GM23338 (cell line): ENCODE data around the gene INPPL1. TPM values are rescaled to one million over a fixed set of nuclear protein-coding genes. Genes with fewer than 3 reads are reported as not detected.

Experiments
- ATAC-seq: fragments of 200-7000 bp; cut with Tn5 transposase; 3 replicates; pipeline ENCODE4 v1.9.1; 2020
- DNase-seq: peaks from one replicate; pipeline ENCODE4 v3.0.0-alpha.2; 2015; ENCODE audit warnings: low spot score
- H2AFZ ChIP-seq: fragments of 200-600 bp; sonication (generic); 2 replicates; pipeline ENCODE4 v1.8.0; 2016; ENCODE audit warnings: antibody characterized with exemption, mild to moderate bottlenecking, moderate library complexity
- H3F3A ChIP-seq: fragments of 200-600 bp; sonication (generic); replicated peaks from 2 replicates; pipeline ENCODE4 v1.8.0; 2017; ENCODE audit warnings: antibody characterized with exemption, mixed run types, low read depth
- H3K27ac ChIP-seq: fragments of 200-600 bp; sonication (generic); 2 replicates; pipeline ENCODE4 v1.6.1; 2016; ENCODE audit warnings: low read depth
- H3K27me3 ChIP-seq: fragments of 200-600 bp; sonication (generic); 2 replicates; pipeline ENCODE4 v1.8.0; 2016; ENCODE audit warnings: mild to moderate bottlenecking, mixed run types, moderate library complexity; ENCODE audit not compliant: insufficient read depth
- H3K36me3 ChIP-seq: fragments of 200-600 bp; sonication (generic); 2 replicates; pipeline ENCODE4 v1.8.0; 2016; ENCODE audit warnings: mild to moderate bottlenecking; ENCODE audit not compliant: insufficient read depth
- H3K4me1 ChIP-seq: fragments of 200-600 bp; sonication (generic); 2 replicates; pipeline ENCODE4 v1.8.0; 2016; ENCODE audit warnings: mild to moderate bottlenecking, moderate library complexity; ENCODE audit not compliant: insufficient read depth
- H3K4me2 ChIP-seq: fragments of 200-600 bp; sonication (generic); 2 replicates; pipeline ENCODE4 v1.7.1; 2017; ENCODE audit warnings: mixed run types
- H3K4me3 ChIP-seq: fragments of 200-600 bp; sonication (generic); 2 replicates; pipeline ENCODE4 v1.6.1; 2016; ENCODE audit warnings: mixed run types
- H3K79me2 ChIP-seq: fragments of 200-600 bp; sonication (generic); replicated peaks from 2 replicates; pipeline ENCODE4 v1.8.0; 2017; ENCODE audit warnings: mild to moderate bottlenecking; ENCODE audit not compliant: insufficient read depth
- H3K9me2 ChIP-seq: fragments of 200-600 bp; sonication (generic); 2 replicates; pipeline ENCODE4 v1.8.0; 2017; ENCODE audit not compliant: insufficient read depth
- H4K20me1 ChIP-seq: fragments of 200-600 bp; sonication (generic); replicated peaks from 2 replicates; pipeline ENCODE4 v1.8.0; 2017; ENCODE audit warnings: mild to moderate bottlenecking; ENCODE audit not compliant: insufficient read depth
- H3K27ac Mint-ChIP-seq: 2 replicates; pipeline ENCODE4 v1.8.0; 2020; ENCODE audit warnings: inconsistent platforms, mild to moderate bottlenecking, moderate library complexity, mixed read lengths
- H3K27me3 Mint-ChIP-seq: 3 replicates; pipeline ENCODE4 v1.8.0; 2022; ENCODE audit warnings: low read depth, mild to moderate bottlenecking, moderate library complexity, mixed read lengths, inconsistent platforms; ENCODE audit not compliant: insufficient read depth, poor library complexity
- H3K36me3 Mint-ChIP-seq: 3 replicates; pipeline ENCODE4 v1.8.0; 2021; ENCODE audit warnings: low read depth, mild to moderate bottlenecking, inconsistent platforms, moderate library complexity, mixed read lengths
- H3K4me1 Mint-ChIP-seq: 3 replicates; pipeline ENCODE4 v1.8.0; 2020; ENCODE audit warnings: mild to moderate bottlenecking, inconsistent platforms, mixed read lengths
- H3K4me3 Mint-ChIP-seq: 3 replicates; pipeline ENCODE4 v1.8.0; 2021; ENCODE audit warnings: moderate library complexity, mild to moderate bottlenecking, inconsistent platforms, mixed read lengths
- H3K9me3 Mint-ChIP-seq: 3 replicates; pipeline ENCODE4 v1.8.0; 2020; ENCODE audit warnings: moderate library complexity, mild to moderate bottlenecking, inconsistent platforms, mixed read lengths
- CREB1 ChIP-seq: fragments of 250-450 bp; sonication (Bioruptor Pico); IDR thresholded peaks from 2 replicates; pipeline ENCODE4 v1.5.0; 2020; ENCODE audit warnings: low read depth, mild to moderate bottlenecking, moderate library complexity
- EZH2 ChIP-seq: fragments of 200-600 bp; sonication (generic); IDR thresholded peaks from one replicate; pipeline ENCODE4 v1.8.0; 2017; ENCODE audit warnings: antibody characterized with exemption, mild to moderate bottlenecking, low read depth; ENCODE audit not compliant: unreplicated experiment
- EZH2phosphoT487 ChIP-seq: fragments of 200-600 bp; sonication (generic); IDR thresholded peaks from one replicate; pipeline ENCODE4 v1.8.1; 2018; ENCODE audit warnings: antibody characterized with exemption; ENCODE audit not compliant: unreplicated experiment
- JUNB ChIP-seq: IDR thresholded peaks from one replicate; pipeline ENCODE4 v1.6.1; 2016; ENCODE audit warnings: antibody characterized with exemption; ENCODE audit not compliant: unreplicated experiment
- NANOG ChIP-seq: IDR thresholded peaks from 2 replicates; pipeline ENCODE4 v1.6.1; 2016; ENCODE audit warnings: antibody characterized with exemption, borderline replicate concordance
- POLR2AphosphoS5 ChIP-seq: IDR thresholded peaks from 2 replicates; pipeline ENCODE4 v1.6.1; 2016; ENCODE audit warnings: antibody characterized with exemption, low read depth
- STAT1 ChIP-seq: IDR thresholded peaks from one replicate; pipeline ENCODE4 v1.6.1; 2016; ENCODE audit warnings: antibody characterized with exemption; ENCODE audit not compliant: unreplicated experiment
- ZNF114 ChIP-seq: fragments of 250-450 bp; sonication (Bioruptor Pico); IDR thresholded peaks from 2 replicates; pipeline ENCODE4 v1.5.0; 2020; ENCODE audit warnings: mild to moderate bottlenecking, moderate library complexity
- ZNF331 ChIP-seq: fragments of 250-450 bp; sonication (Bioruptor Pico); IDR thresholded peaks from 2 replicates; pipeline ENCODE4 v1.5.0; 2020; ENCODE audit warnings: low read depth, mild to moderate bottlenecking, moderate library complexity
- polyA plus RNA-seq: library from polyadenylated mRNA; unstranded; fragments of >200 nt; fragmentation: Nextera tagmentation; extraction: Ambion mirVana; gene quantifications from 2 replicates; pipeline ENCODE4 v1.2.1, GENCODE V29; 2016
- total RNA-seq: library from RNA; depleted of rRNA; stranded (reverse); fragments of >200 nt; shearing (Covaris generic); gene quantifications from 2 replicates; pipeline ENCODE4 v1.2.3, GENCODE V29; 2014
- TF ChIP-seq, protein P1 (sequence below): IDR thresholded peaks from 2 replicates; pipeline ENCODE4 v1.6.1; 2016; ENCODE audit warnings: antibody characterized with exemption
- TF ChIP-seq, protein P2 (sequence below), 2 experiments: fragments of 200-600 bp in 1 of 2; sonication (generic) in 1 of 2; conservative IDR thresholded peaks; 2 replicates each; pipeline versions ENCODE4 v1.5.1 to v1.6.1; 2016 to 2017; ENCODE audit warnings: antibody characterized with exemption in 2 of 2, low read depth in 2 of 2, mild to moderate bottlenecking in 2 of 2, moderate library complexity in 1 of 2
- TF ChIP-seq, protein P3 (sequence below): IDR thresholded peaks from one replicate; pipeline ENCODE4 v1.6.1; 2018; ENCODE audit warnings: antibody characterized with exemption; ENCODE audit not compliant: unreplicated experiment

The INPPL1 gene
- total and polyA plus RNA-seq, 2 experiments from 2014 or later, result 21.5 to 54.7 TPM

DNA sequence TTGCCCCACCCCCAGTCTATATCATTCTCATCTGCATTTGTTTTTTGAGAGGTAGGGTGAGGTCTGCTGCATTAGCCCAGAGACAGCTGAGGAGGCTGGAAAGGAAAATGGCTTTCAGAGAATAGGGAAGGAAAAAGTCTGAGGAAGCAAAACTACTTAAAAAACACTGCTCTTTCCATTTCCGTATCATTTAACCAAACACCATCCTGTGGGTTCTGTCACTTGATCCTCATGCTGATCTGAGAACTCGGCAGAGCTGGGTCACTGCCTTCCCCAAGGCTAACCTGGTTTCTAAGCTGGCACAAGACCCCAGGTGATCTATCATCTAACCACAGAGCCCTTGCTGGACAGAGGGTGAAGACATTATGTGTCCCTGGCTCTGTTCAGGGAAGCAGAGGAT lies 6.7 kb upstream of the INPPL1 start (continued):
- no peak for TF ChIP-seq ZNF331 (CRISPR knock-in tag)
- no peak for TF ChIP-seq STAT1
- TF ChIP-seq, protein P1, sequence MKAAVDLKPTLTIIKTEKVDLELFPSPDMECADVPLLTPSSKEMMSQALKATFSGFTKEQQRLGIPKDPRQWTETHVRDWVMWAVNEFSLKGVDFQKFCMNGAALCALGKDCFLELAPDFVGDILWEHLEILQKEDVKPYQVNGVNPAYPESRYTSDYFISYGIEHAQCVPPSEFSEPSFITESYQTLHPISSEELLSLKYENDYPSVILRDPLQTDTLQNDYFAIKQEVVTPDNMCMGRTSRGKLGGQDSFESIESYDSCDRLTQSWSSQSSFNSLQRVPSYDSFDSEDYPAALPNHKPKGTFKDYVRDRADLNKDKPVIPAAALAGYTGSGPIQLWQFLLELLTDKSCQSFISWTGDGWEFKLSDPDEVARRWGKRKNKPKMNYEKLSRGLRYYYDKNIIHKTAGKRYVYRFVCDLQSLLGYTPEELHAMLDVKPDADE, result no peak
- TF ChIP-seq CREB1 (CRISPR knock-in tag), result no peak
- no peak for TF ChIP-seq JUNB
- TF ChIP-seq POLR2AphosphoS5, result no peak
- no peak for TF ChIP-seq EZH2phosphoT487
- TF ChIP-seq NANOG, result no peak
- TF ChIP-seq, protein P2, sequence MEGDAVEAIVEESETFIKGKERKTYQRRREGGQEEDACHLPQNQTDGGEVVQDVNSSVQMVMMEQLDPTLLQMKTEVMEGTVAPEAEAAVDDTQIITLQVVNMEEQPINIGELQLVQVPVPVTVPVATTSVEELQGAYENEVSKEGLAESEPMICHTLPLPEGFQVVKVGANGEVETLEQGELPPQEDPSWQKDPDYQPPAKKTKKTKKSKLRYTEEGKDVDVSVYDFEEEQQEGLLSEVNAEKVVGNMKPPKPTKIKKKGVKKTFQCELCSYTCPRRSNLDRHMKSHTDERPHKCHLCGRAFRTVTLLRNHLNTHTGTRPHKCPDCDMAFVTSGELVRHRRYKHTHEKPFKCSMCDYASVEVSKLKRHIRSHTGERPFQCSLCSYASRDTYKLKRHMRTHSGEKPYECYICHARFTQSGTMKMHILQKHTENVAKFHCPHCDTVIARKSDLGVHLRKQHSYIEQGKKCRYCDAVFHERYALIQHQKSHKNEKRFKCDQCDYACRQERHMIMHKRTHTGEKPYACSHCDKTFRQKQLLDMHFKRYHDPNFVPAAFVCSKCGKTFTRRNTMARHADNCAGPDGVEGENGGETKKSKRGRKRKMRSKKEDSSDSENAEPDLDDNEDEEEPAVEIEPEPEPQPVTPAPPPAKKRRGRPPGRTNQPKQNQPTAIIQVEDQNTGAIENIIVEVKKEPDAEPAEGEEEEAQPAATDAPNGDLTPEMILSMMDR (conservative IDR thresholded peaks at IDR 0.05; ENCODE audit: low read depth in 2 of 2), result no peak

DNA sequence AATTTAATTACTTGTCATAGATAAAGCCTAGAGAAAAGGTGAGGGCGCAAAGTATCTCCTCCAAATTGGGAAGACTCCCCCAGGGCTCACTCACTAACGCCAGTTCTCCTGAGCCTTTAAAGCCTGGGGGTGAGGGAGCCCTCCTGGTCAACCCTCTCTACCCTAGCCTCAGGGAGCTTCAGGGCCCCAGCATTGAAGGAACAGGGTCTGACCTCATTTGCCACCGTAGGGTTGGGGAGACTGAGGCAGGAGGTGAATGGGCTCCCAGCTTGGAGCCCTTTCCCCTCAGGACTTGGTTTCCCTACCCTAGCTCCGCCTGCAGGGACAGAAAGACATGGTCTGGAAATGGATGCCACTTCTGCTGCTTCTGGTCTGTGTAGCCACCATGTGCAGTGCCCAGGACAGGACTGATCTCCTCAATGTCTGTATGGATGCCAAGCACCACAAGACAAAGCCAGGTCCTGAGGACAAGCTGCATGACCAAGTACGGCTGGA lies 6.3 kb upstream of the INPPL1 start:
- H3K4me1 Mint-ChIP-seq, result peaks cover 8% of the 10 kb centered on the region
- H3K4me3 Mint-ChIP-seq, result no peak overlapping the region
- Histone ChIP-seq H3K79me2 (no peaks in the 10 kb centered on the region), H3K36me3 (no peaks in the 10 kb centered on the region), H4K20me1 (no peaks in the 10 kb centered on the region), H3F3A (peaks cover 2% of the 10 kb centered on the region; the same call in 1 of the 2 replicates), H3K27me3 (0 out of 2 replicates have a peak, but pooled peaks cover 6% of the 10 kb centered on the region), H3K4me2 (no peak overlapping the region), H3K4me3 (no peak overlapping the region), H3K9me2 (no peaks in the 10 kb centered on the region), H3K27ac (no peak overlapping the region), H3K4me1 (peaks cover 13% of the 10 kb centered on the region; the same call in 1 of the 2 replicates), H2AFZ (no peak overlapping the region)
- H3K27me3 Mint-ChIP-seq, result peaks cover 14% of the 10 kb centered on the region
- no peak for DNase-seq
- no peaks in the 10 kb centered on the region; the same call in 2 of the 3 replicates for H3K36me3 Mint-ChIP-seq
- H3K27ac Mint-ChIP-seq, result no peak overlapping the region
- H3K9me3 Mint-ChIP-seq, result no peaks in the 10 kb centered on the region
- ATAC-seq, result no peak
- no peak for TF ChIP-seq STAT1
- no peak for TF ChIP-seq NANOG
- TF ChIP-seq, protein P3, sequence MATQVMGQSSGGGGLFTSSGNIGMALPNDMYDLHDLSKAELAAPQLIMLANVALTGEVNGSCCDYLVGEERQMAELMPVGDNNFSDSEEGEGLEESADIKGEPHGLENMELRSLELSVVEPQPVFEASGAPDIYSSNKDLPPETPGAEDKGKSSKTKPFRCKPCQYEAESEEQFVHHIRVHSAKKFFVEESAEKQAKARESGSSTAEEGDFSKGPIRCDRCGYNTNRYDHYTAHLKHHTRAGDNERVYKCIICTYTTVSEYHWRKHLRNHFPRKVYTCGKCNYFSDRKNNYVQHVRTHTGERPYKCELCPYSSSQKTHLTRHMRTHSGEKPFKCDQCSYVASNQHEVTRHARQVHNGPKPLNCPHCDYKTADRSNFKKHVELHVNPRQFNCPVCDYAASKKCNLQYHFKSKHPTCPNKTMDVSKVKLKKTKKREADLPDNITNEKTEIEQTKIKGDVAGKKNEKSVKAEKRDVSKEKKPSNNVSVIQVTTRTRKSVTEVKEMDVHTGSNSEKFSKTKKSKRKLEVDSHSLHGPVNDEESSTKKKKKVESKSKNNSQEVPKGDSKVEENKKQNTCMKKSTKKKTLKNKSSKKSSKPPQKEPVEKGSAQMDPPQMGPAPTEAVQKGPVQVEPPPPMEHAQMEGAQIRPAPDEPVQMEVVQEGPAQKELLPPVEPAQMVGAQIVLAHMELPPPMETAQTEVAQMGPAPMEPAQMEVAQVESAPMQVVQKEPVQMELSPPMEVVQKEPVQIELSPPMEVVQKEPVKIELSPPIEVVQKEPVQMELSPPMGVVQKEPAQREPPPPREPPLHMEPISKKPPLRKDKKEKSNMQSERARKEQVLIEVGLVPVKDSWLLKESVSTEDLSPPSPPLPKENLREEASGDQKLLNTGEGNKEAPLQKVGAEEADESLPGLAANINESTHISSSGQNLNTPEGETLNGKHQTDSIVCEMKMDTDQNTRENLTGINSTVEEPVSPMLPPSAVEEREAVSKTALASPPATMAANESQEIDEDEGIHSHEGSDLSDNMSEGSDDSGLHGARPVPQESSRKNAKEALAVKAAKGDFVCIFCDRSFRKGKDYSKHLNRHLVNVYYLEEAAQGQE, result no peak
- TF ChIP-seq JUNB, result no peak
- TF ChIP-seq EZH2, result no peak
- no peak for TF ChIP-seq ZNF114 (CRISPR knock-in tag)
- no peak for TF ChIP-seq POLR2AphosphoS5
- TF ChIP-seq CREB1 (CRISPR knock-in tag), result no peak
- TF ChIP-seq EZH2phosphoT487, result no peak
- no peak for TF ChIP-seq ZNF331 (CRISPR knock-in tag)
- TF ChIP-seq, protein P2 (conservative IDR thresholded peaks at IDR 0.05; ENCODE audit: low read depth in 2 of 2), result no peak
- TF ChIP-seq, protein P1, result no peak
